Coronary artery (tissue), 2 donors: ENCODE results near the gene PLA2G4E.

Experiments
- DNase-seq: peaks from one replicate; pipeline ENCODE4 v3.0.0-alpha.2; 2017; ENCODE audit warnings: low spot score
- H3K27ac ChIP-seq, 2 donors: fragments of 200-600 bp; sonication (generic); one replicate each; pipeline ENCODE4 v1.5.1; 2016 to 2019
- H3K4me3 ChIP-seq: fragments of 200-600 bp; sonication (generic); 2 replicates; pipeline ENCODE4 v1.5.1; 2016; ENCODE audit warnings: mild to moderate bottlenecking, moderate library complexity
- CTCF ChIP-seq: fragments of 200-600 bp; sonication (generic); IDR thresholded peaks from one replicate; pipeline ENCODE4 v1.5.1; 2019; ENCODE audit warnings: antibody characterized with exemption

Gene PLA2G4E

GRCh38 chr15:41945731-41946130 lies 75.1 kb downstream of the PLA2G4E start:
- no peak overlapping the region for H3K4me3 ChIP-seq

GRCh38 chr15:41945221-41945620 lies 75.6 kb downstream of the PLA2G4E start:
- TF ChIP-seq CTCF, result no peak
- no peak overlapping the region for H3K4me3 ChIP-seq
- peak; percentile 63 for DNase-seq
- H3K27ac ChIP-seq, result peak overlapping the region in 1 of 2 donors; percentile 88

More at GRCh38 chr15:41945731-41946130, 75.1 kb downstream of the PLA2G4E start:
- DNase-seq, result no peak
- H3K27ac ChIP-seq, result peak overlapping the region in 1 of 2 donors; percentile 88
- no peak for TF ChIP-seq CTCF

- no peak for TF ChIP-seq CTCF
- H3K27ac ChIP-seq, result peak overlapping the region; percentile 56 to 88
- DNase-seq, result peak; percentile 74
- peak overlapping the region; percentile 40 for H3K4me3 ChIP-seq
These were observed 76.4 kb downstream of the PLA2G4E start for GRCh38 chr15:41944313-41944940.

GRCh38 chr15:41943543-41944312 lies 77.1 kb downstream of the PLA2G4E start:
- peak overlapping the region; percentile 56 to 88 for H3K27ac ChIP-seq
- peak overlapping the region; percentile 40 for H3K4me3 ChIP-seq
- no peak for TF ChIP-seq CTCF
- no peak for DNase-seq

GRCh38 chr15:41942886-41943285 lies 78.0 kb downstream of the PLA2G4E start:
- H3K4me3 ChIP-seq, result no peak overlapping the region
- peak overlapping the region; percentile 56 to 88 for H3K27ac ChIP-seq
- DNase-seq, result no peak
- no peak for TF ChIP-seq CTCF

GRCh38 chr15:41941644-41942415 lies 79.0 kb downstream of the PLA2G4E start:
- TF ChIP-seq CTCF, result no peak
- no peak overlapping the region for H3K27ac ChIP-seq
- no peak overlapping the region for H3K4me3 ChIP-seq
- peak; percentile 59 for DNase-seq
